ENCODE data around the gene OR2AG2. TPM values are rescaled to one million over a fixed set of nuclear protein-coding genes. Genes with fewer than 3 reads are reported as not detected.

The OR2AG2 gene
- total RNA-seq, 2 donors from 2014 or later: not detected

DNA sequence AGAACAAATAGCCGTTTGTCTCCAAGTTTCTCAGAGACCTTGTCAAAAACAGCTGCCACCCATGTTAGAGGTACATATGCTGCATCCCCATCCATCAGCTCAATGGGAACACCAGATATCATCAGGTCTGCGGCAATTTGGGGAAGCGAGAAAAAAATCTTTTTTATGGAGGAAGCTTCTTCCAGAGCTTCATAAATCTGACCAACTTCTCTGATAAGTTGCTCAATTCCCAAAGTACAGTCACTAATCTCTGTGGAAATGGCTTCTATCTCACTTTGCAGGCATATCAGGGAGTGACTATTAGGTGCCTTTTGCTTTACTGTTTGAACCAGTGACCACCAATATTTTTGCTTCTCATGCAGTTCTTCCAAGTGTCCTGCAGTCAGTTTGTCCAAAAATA, 54.4 kb downstream of the OR2AG2 start:
- H3K4me1 ChIP-seq: no peaks in the 10 kb centered on the region
- TF ChIP-seq, protein P1, sequence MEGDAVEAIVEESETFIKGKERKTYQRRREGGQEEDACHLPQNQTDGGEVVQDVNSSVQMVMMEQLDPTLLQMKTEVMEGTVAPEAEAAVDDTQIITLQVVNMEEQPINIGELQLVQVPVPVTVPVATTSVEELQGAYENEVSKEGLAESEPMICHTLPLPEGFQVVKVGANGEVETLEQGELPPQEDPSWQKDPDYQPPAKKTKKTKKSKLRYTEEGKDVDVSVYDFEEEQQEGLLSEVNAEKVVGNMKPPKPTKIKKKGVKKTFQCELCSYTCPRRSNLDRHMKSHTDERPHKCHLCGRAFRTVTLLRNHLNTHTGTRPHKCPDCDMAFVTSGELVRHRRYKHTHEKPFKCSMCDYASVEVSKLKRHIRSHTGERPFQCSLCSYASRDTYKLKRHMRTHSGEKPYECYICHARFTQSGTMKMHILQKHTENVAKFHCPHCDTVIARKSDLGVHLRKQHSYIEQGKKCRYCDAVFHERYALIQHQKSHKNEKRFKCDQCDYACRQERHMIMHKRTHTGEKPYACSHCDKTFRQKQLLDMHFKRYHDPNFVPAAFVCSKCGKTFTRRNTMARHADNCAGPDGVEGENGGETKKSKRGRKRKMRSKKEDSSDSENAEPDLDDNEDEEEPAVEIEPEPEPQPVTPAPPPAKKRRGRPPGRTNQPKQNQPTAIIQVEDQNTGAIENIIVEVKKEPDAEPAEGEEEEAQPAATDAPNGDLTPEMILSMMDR (IDR thresholded peaks at IDR 0.05): no peak
- H3K4me3 ChIP-seq: no peak overlapping the region
- DNase-seq (ENCODE audit: low spot score): no peak
- no peak overlapping the region for H3K27ac ChIP-seq
- H3K36me3 ChIP-seq: no peaks in the 10 kb centered on the region
- no peaks in the 10 kb centered on the region for H3K9me3 ChIP-seq
- H3K27me3 ChIP-seq: no peaks in the 10 kb centered on the region

Other genes starting within 250 kb of the OR2AG2 start
- 10 to 100 TPM in 1 of 2 donors, 1 to 10 TPM in 1; 9.7 to 12.2 TPM for gene RRP8, start 168.4 kb downstream of the OR2AG2 start, total RNA-seq
- gene ILK, start 168.2 kb downstream of the OR2AG2 start, total RNA-seq: 100 to 1,000 TPM; 142 to 193 TPM
- 10 to 100 TPM; 26.6 to 54.0 TPM for gene TAF10, start 159.8 kb downstream of the OR2AG2 start, total RNA-seq
- gene TPP1, start 152.6 kb downstream of the OR2AG2 start, total RNA-seq: 10 to 100 TPM; 48.8 to 83.1 TPM
- gene DCHS1, start 116.2 kb downstream of the OR2AG2 start, total RNA-seq: 10 to 100 TPM in 1 of 2 donors, 1 to 10 TPM in 1; 9.3 to 23.0 TPM
- 10 to 100 TPM; 30.8 to 97.8 TPM for gene MRPL17, start 88.6 kb downstream of the OR2AG2 start, total RNA-seq
- not detected for gene OR2AG1, start 11.0 kb upstream of the OR2AG2 start, total RNA-seq
- not detected for gene OR6A2, start 27.7 kb upstream of the OR2AG2 start, total RNA-seq
- gene OR10A5, start 73.7 kb upstream of the OR2AG2 start, total RNA-seq: not detected
- gene OR10A2, start 91.1 kb upstream of the OR2AG2 start, total RNA-seq: not detected
- gene OR10A4, start 104.6 kb upstream of the OR2AG2 start, total RNA-seq: not detected
- gene OR2D2, start 120.5 kb upstream of the OR2AG2 start, total RNA-seq: not detected
- gene OR2D3, start 149.0 kb upstream of the OR2AG2 start, total RNA-seq: not detected
- gene ZNF215, start 154.4 kb upstream of the OR2AG2 start, total RNA-seq: 1 to 10 TPM in 1 of 2 donors, under 1 TPM in 1; 0.63 to 1.5 TPM
- gene ZNF214, start 248.4 kb upstream of the OR2AG2 start, total RNA-seq: 1 to 10 TPM in 1 of 2 donors, under 1 TPM in 1; 0.74 to 1.3 TPM
- gene NLRP14, start 248.5 kb upstream of the OR2AG2 start, total RNA-seq: not detected

Data from right atrium auricular region (tissue), 2 donors.